HepG2 (cell line): ENCODE data around the gene SPHK2. TPM values are rescaled to one million over a fixed set of nuclear protein-coding genes. Genes with fewer than 3 reads are reported as not detected.

Source experiments
- ARNT2 ChIP-seq: sonication (generic); formaldehyde crosslinking; IDR thresholded peaks from 2 replicates; pipeline ENCODE4 v1.8.0; 2022; ENCODE audit warnings: mild to moderate bottlenecking, low read depth, missing genetic modification reagents, moderate library complexity
- CREB1 ChIP-seq, 2 experiments: fragments of 450-650 bp in 1 of 2; IDR thresholded peaks; 2 replicates each; pipeline ENCODE4 v1.6.1; 2016 to 2017; ENCODE audit warnings: control low read depth in 1 of 2, mild to moderate bottlenecking in 1 of 2, missing compliant biosample characterization in 1 of 2, missing genetic modification characterization in 1 of 2
- HCFC1 ChIP-seq: fragments of 150-350 bp; IDR thresholded peaks from 2 replicates; pipeline ENCODE4 v1.6.1; 2014; ENCODE audit warnings: low read depth, low read length
- MTF1 ChIP-seq: sonication (generic); formaldehyde crosslinking; IDR thresholded peaks from 2 replicates; pipeline ENCODE4 v1.5.0; 2020; ENCODE audit warnings: missing genetic modification reagents
- MYC ChIP-seq: sonication (generic); formaldehyde crosslinking; IDR thresholded peaks from 2 replicates; pipeline ENCODE4 v1.9.0; 2021; ENCODE audit warnings: missing genetic modification reagents, borderline replicate concordance
- NFE2L1 ChIP-seq: sonication (generic); formaldehyde crosslinking; IDR thresholded peaks from 2 replicates; pipeline ENCODE4 v1.4.0; 2020; ENCODE audit warnings: missing genetic modification reagents, mild to moderate bottlenecking, borderline replicate concordance
- NR2F1 ChIP-seq, 2 experiments: fragments of 450-650 bp in 1 of 2; formaldehyde crosslinking in 1 of 2; IDR thresholded peaks; 2 replicates each; pipeline versions ENCODE4 v1.5.0 to v1.6.1; 2016 to 2020; ENCODE audit warnings: mild to moderate bottlenecking in 1 of 2, missing compliant biosample characterization in 1 of 2, missing genetic modification reagents in 1 of 2, moderate library complexity in 1 of 2
- PHF5A ChIP-seq: IDR thresholded peaks from one replicate; pipeline ENCODE4 v1.6.1; 2018; ENCODE audit warnings: low read depth, missing genetic modification reagents; ENCODE audit not compliant: unreplicated experiment
- RXRA ChIP-seq: sonication (generic); formaldehyde crosslinking; IDR thresholded peaks from 2 replicates; pipeline ENCODE4 v1.5.1; 2020; ENCODE audit warnings: missing genetic modification reagents
- STAT5B ChIP-seq: sonication (generic); formaldehyde crosslinking; IDR thresholded peaks from 2 replicates; pipeline ENCODE4 v1.4.0; 2020; ENCODE audit warnings: missing genetic modification reagents
- ZNF142 ChIP-seq: sonication (generic); formaldehyde crosslinking; IDR thresholded peaks from 2 replicates; pipeline ENCODE4 v1.4.0; 2020; ENCODE audit warnings: missing genetic modification reagents
- ZNF274 ChIP-seq: sonication (generic); formaldehyde crosslinking; IDR thresholded peaks from 2 replicates; pipeline ENCODE4 v1.5.1; 2020; ENCODE audit warnings: mild to moderate bottlenecking, missing genetic modification reagents
- ZNF629 ChIP-seq: sonication (generic); formaldehyde crosslinking; conservative IDR thresholded peaks from 2 replicates; pipeline ENCODE4 v1.5.0; 2020; ENCODE audit warnings: missing genetic modification reagents
- ZNF687 ChIP-seq: sonication (generic); formaldehyde crosslinking; IDR thresholded peaks from 2 replicates; pipeline ENCODE4 v1.5.1; 2020; ENCODE audit warnings: mild to moderate bottlenecking, missing genetic modification reagents, moderate library complexity
- ZNF766 ChIP-seq: sonication (generic); formaldehyde crosslinking; IDR thresholded peaks from 2 replicates; pipeline ENCODE4 v1.5.0; 2020; ENCODE audit warnings: missing genetic modification reagents, borderline replicate concordance
- ZNF776 ChIP-seq: sonication (generic); formaldehyde crosslinking; IDR thresholded peaks from 2 replicates; pipeline ENCODE4 v1.4.0; 2020; ENCODE audit warnings: mild to moderate bottlenecking, missing genetic modification reagents
- polyA plus RNA-seq, 8 experiments: library from polyadenylated mRNA; depleted of rRNA in 3 of 8; stranded (reverse) in 7 of 8; unstranded in 1 of 8; fragments of >200 nt; fragmentation: Illumina TruSeq in 4 of 8; extraction: Trizol in 4 of 8; gene quantifications; 2 replicates each; pipeline versions ENCODE4 v1.2.1 to v1.2.3, GENCODE V29; 2011 to 2016; ENCODE audit warnings: low read depth in 4 of 8, missing spikeins in 1 of 8, mixed read lengths in 1 of 8; ENCODE audit not compliant: insufficient read depth in 1 of 8
- total RNA-seq, 5 experiments: library from RNA; depleted of rRNA; stranded (reverse); fragments of >200 nt; fragmentation: Illumina TruSeq; extraction: Trizol; gene quantifications; 2 replicates each; pipeline ENCODE4 v1.2.3, GENCODE V29; 2016; ENCODE audit warnings: low read depth in 1 of 5
- TF ChIP-seq, protein P1 (sequence below): sonication (generic); formaldehyde crosslinking; IDR thresholded peaks from 2 replicates; pipeline ENCODE4 v1.9.0; 2022; ENCODE audit warnings: missing genetic modification reagents, mild to moderate bottlenecking, borderline replicate concordance

The SPHK2 gene
- total and polyA plus RNA-seq, 2 of the 13 experiments (the other 11 are each of a cell fraction or from before 2014, with no cell fraction given) = 2.9 to 14.4 TPM

DNA sequence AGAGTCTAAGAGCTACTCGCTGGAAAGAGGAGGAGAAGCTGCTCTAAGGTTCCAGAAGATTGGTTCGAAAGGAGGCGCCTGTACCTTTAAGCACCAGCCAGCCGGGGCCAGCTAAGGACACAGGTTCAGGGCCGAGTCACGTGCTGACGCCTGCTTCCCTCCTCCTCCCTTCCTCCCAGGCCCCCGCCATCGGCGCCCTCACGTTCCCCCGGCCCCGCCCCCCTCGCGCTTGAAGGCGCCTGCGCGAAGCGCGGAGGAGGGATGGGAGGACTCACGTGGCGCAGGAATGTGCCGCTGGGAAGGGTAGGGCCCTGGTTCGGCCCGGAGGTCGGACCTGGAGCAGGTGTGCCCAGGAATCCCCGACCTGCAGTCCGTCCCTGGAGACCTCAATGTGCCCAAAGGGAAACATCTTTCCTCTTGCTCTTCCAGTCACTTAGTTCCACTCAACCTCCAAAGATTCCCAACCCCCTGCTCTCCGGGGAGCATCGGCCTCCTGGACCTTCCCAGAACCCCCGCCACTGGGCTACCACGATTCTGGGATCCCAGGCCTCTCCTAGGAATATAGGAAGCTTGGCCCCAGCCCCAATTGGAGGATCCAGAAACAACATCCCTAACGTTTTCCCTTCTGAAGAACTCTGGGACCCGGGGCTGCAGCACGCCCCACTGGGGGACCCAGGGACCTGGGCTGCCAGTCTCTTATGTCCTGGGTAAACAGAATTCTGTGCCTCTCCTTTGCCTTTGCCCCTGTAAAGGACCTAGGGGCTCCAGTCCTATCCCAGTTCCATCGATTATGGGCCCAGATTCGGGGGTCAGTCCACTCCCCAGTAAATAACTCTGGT lies 15.3 kb downstream of the SPHK2 start (continued):
- TF ChIP-seq ZNF766 (CRISPR knock-in tag) = peak; percentile 30; the same call in 1 of the 2 replicates
- no peak for TF ChIP-seq HCFC1
- TF ChIP-seq NFE2L1 = no peak
- TF ChIP-seq MTF1 = no peak
- no peak for TF ChIP-seq CREB1 (IDR thresholded peaks at IDR 0.05)
- TF ChIP-seq CREB1 (CRISPR knock-in tag; IDR thresholded peaks at IDR 0.05) = no peak
- TF ChIP-seq ZNF142 (CRISPR knock-in tag) = peak; percentile 66; the same call in 1 of the 2 replicates
- TF ChIP-seq ARNT2 (CRISPR knock-in tag) = peak; percentile 67
- TF ChIP-seq MYC (CRISPR knock-in tag) = peak; percentile 94
- TF ChIP-seq STAT5B (CRISPR knock-in tag) = no peak
- TF ChIP-seq ZNF687 (CRISPR knock-in tag) = peak; percentile 96
- peak; percentile 65; the same call in 1 of the 2 replicates for TF ChIP-seq ZNF274 (CRISPR knock-in tag)
- no peak for TF ChIP-seq PHF5A (CRISPR knock-in tag)
- TF ChIP-seq NR2F1 (CRISPR knock-in tag; IDR thresholded peaks at IDR 0.05) = peak in 1 of 2 experiments; percentile 60; a peak in 2 of 4 replicates
- TF ChIP-seq ZNF776 (CRISPR knock-in tag) = no peak
- TF ChIP-seq, protein P1, sequence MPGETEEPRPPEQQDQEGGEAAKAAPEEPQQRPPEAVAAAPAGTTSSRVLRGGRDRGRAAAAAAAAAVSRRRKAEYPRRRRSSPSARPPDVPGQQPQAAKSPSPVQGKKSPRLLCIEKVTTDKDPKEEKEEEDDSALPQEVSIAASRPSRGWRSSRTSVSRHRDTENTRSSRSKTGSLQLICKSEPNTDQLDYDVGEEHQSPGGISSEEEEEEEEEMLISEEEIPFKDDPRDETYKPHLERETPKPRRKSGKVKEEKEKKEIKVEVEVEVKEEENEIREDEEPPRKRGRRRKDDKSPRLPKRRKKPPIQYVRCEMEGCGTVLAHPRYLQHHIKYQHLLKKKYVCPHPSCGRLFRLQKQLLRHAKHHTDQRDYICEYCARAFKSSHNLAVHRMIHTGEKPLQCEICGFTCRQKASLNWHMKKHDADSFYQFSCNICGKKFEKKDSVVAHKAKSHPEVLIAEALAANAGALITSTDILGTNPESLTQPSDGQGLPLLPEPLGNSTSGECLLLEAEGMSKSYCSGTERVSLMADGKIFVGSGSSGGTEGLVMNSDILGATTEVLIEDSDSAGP (CRISPR knock-in tag) = peak; percentile 100
- TF ChIP-seq ZNF629 (CRISPR knock-in tag) = no peak
- TF ChIP-seq RXRA (CRISPR knock-in tag) = peak; percentile 100
